ENCODE data around the gene DQX1. TPM values are rescaled to one million over a fixed set of nuclear protein-coding genes. Genes with fewer than 3 reads are reported as not detected.

DQX1 gene
- total and polyA plus RNA-seq, 2 of the 4 experiments (the other 2 are of a cell fraction), result 0.07 TPM; not detected in 1

GRCh38 chr2:74551530-74551929 is 25.5 kb upstream of the DQX1 start:
- Histone ChIP-seq H2BK120ac (ENCODE audit: low read depth, low read length) (no peak overlapping the region), H3K27me3 (ENCODE audit: control insufficient read depth, insufficient read depth, low read length) (no peaks in the 10 kb centered on the region), H4K8ac (ENCODE audit: low read depth in 2 of 2, low read length in 2 of 2) (no peak overlapping the region), H3K9me3 (ENCODE audit: control insufficient read depth, insufficient read depth, low read length) (no peaks in the 10 kb centered on the region), H4K91ac (ENCODE audit: insufficient read depth, low read depth, low read length) (no peak overlapping the region), H3K4ac (ENCODE audit: low read depth, low read length) (no peak overlapping the region), H2AK9ac (replicated peaks; ENCODE audit: low read depth, low read length, poor library complexity) (no peak overlapping the region), H3K27ac (ENCODE audit: insufficient read depth, low read length) (no peak overlapping the region), H2BK20ac (ENCODE audit: low read depth, low read length) (no peak overlapping the region), H3K23ac (ENCODE audit: low read depth, low read length) (no peak overlapping the region; the same call in 1 of the 2 replicates), H3K14ac (replicated peaks; ENCODE audit: low read depth, low read length) (no peak overlapping the region), H3K18ac (ENCODE audit: low read depth, low read length) (no peak overlapping the region), H2BK5ac (ENCODE audit: low read depth, low read length, poor library complexity, severe bottlenecking) (no peak overlapping the region), H3K4me1 (ENCODE audit: control insufficient read depth, insufficient read depth, low read length) (peaks cover 24% of the 10 kb centered on the region), H3K56ac (ENCODE audit: extremely low read depth, insufficient read depth, low read length) (no peak overlapping the region), H4K5ac (ENCODE audit: low read depth, low read length) (no peak overlapping the region), H3K9ac (ENCODE audit: low read depth, low read length) (no peak overlapping the region), H3K4me2 (ENCODE audit: low read depth, low read length) (no peak overlapping the region), H3K9me1 (ENCODE audit: insufficient read depth, low read length) (peaks cover 13% of the 10 kb centered on the region; the same call in 1 of the 2 replicates), H3K4me3 (ENCODE audit: insufficient read depth, low read depth, low read length) (no peak overlapping the region), H2AFZ (replicated peaks; ENCODE audit: low read length, poor library complexity) (no peak overlapping the region), H2AK5ac (ENCODE audit: low read depth, low read length) (no peak overlapping the region), H4K20me1 (ENCODE audit: insufficient read depth, low read length) (no peaks in the 10 kb centered on the region; the same call in 1 of the 2 replicates), H2BK15ac (ENCODE audit: low read depth, low read length) (no peak overlapping the region), H3K79me1 (ENCODE audit: low read depth in 1 of 2, low read length in 2 of 2) (peaks cover 20 to 68% of the 10 kb centered on the region in 2 experiments), H3K36me3 (ENCODE audit: control insufficient read depth, insufficient read depth, low read length) (peaks cover 18% of the 10 kb centered on the region)
- DNase-seq, result no peak
- intact Hi-C loops (cut with micrococcal nuclease) (no loop called here), dilution Hi-C loops (cut with HindIII; ENCODE audit: low sequenced_read_pairs, unreplicated experiment) (no loop called here), in situ Hi-C loops (cut with MboI; ENCODE audit: low sequenced_read_pairs) (no loop called here)
- no TSS peak for BruUV-seq (replicated peaks)
- ATAC-seq (ENCODE audit: low read depth), result no peak
- ChIA-PET CTCF (no interaction called here), POLR2A (ENCODE audit: unreplicated experiment) (interaction anchor here (0.7 kb wide), 1 partner anchor 28 kb away, joined by 7 read pairs; no protein-coding TSS in a partner anchor)
- TF ChIP-seq CTCF (conservative IDR thresholded peaks at IDR 0.05; ENCODE audit: low read depth, low read length), result no peak
- no peak for TF ChIP-seq NFE2L2 (IDR thresholded peaks at IDR 0.05; ENCODE audit: low read depth, low read length)
- TF ChIP-seq RAD21 (IDR thresholded peaks at IDR 0.05; ENCODE audit: low read length), result no peak
- no peak for TF ChIP-seq CEBPB (IDR thresholded peaks at IDR 0.05; ENCODE audit: low read depth, low read length)
- TF ChIP-seq SMC3 (IDR thresholded peaks at IDR 0.05; ENCODE audit: low read depth, low read length), result no peak
- TF ChIP-seq RCOR1 (IDR thresholded peaks at IDR 0.05; ENCODE audit: insufficient replicate concordance, low read length), result no peak
- TF ChIP-seq POLR2A (IDR thresholded peaks at IDR 0.05; ENCODE audit: low read depth, low read length), result no peak

Measured in IMR-90 (cell line).